Endothelial cell of umbilical vein (primary cell): ENCODE data around the gene CELSR1. TPM values are rescaled to one million over a fixed set of nuclear protein-coding genes. Genes with fewer than 3 reads are reported as not detected.

ENCODE experiments used
- BruUV-seq: library from RNA; stranded (reverse); fragments of 400-500 nt; replicated peaks from 2 replicates; lab custom pipeline; 2021; lab: Mats Ljungman, UMichigan
- CTCF ChIA-PET: fragments of 300-600, 350-600 bp; sonication (Branson Sonifier 250); formaldehyde crosslinking; loops from one replicate; lab custom pipeline; 2021; ENCODE audit warnings: antibody characterized with exemption, inconsistent platforms; lab: Charles Lee
- POLR2A ChIA-PET: fragments of 300-600, 350-600 bp; sonication (Branson Sonifier 250); formaldehyde crosslinking; loops from one replicate; lab custom pipeline; 2021; ENCODE audit warnings: antibody characterized with exemption, inconsistent platforms; lab: Charles Lee
- DNase-seq: peaks from one replicate; pipeline ENCODE4 v3.0.0-alpha.2; 2011; ENCODE audit warnings: low read depth, low spot score
- FAIRE-seq: peaks from 2 replicates; lab custom pipeline; 2011; peaks lifted over from hg19 to GRCh38; lab: Jason Lieb, UNC
- H2AFZ ChIP-seq: 2 replicates; pipeline ENCODE4 v1.6.0; 2012; ENCODE audit warnings: low read depth, low read length, control low read depth, inconsistent platforms
- H3K27ac ChIP-seq: 2 replicates; pipeline ENCODE4 v1.5.1; 2011; ENCODE audit warnings: low read depth, mild to moderate bottlenecking, control low read depth, low read length, moderate library complexity; ENCODE audit not compliant: insufficient read depth
- H3K27me3 ChIP-seq, 2 experiments: 2 replicates each; pipeline versions ENCODE4 v1.6.0 to v1.6.1; 2011; ENCODE audit warnings: low read length in 2 of 2, mixed read lengths in 1 of 2; ENCODE audit not compliant: control insufficient read depth in 2 of 2, insufficient read depth in 2 of 2
- H3K36me3 ChIP-seq, 2 experiments: 2 replicates in 1 of 2; 3 replicates in 1 of 2; pipeline ENCODE4 v1.5.1; 2011; ENCODE audit warnings: low read length in 2 of 2, mild to moderate bottlenecking in 1 of 2, moderate library complexity in 1 of 2; ENCODE audit not compliant: control insufficient read depth in 2 of 2, insufficient read depth in 2 of 2; ENCODE audit errors: extremely low read depth in 1 of 2
- H3K4me1 ChIP-seq: 3 replicates; pipeline ENCODE4 v1.5.1; 2011; ENCODE audit warnings: mild to moderate bottlenecking, low read length; ENCODE audit not compliant: control insufficient read depth, insufficient read depth; ENCODE audit errors: extremely low read depth
- H3K4me2 ChIP-seq: 2 replicates; pipeline ENCODE4 v1.6.1; 2011; ENCODE audit warnings: low read length, control low read depth, mixed read lengths; ENCODE audit not compliant: insufficient read depth
- H3K4me3 ChIP-seq, 3 experiments: fragments of 200-600 bp in 1 of 3; sonication (generic), shearing (Covaris generic) in 1 of 3; replicated peaks in 1 of 3; 2 replicates each; pipeline ENCODE4 v1.5.1; 2011 to 2016; ENCODE audit warnings: control low read depth in 3 of 3, low read length in 3 of 3, mild to moderate bottlenecking in 2 of 3, inconsistent platforms in 1 of 3, low read depth in 1 of 3, moderate library complexity in 1 of 3; ENCODE audit not compliant: insufficient read depth in 1 of 3
- H3K79me2 ChIP-seq: 2 replicates; pipeline ENCODE4 v1.6.0; 2012; ENCODE audit warnings: low read length, inconsistent platforms; ENCODE audit not compliant: control insufficient read depth, insufficient read depth
- H3K9ac ChIP-seq: replicated peaks from 2 replicates; pipeline ENCODE3; 2011; ENCODE audit warnings: low read length, control low read depth; ENCODE audit not compliant: insufficient read depth; ENCODE audit errors: extremely low read depth
- H3K9me1 ChIP-seq: replicated peaks from 3 replicates; pipeline ENCODE4 v1.6.0; 2011; ENCODE audit warnings: mild to moderate bottlenecking, low read length; ENCODE audit not compliant: control insufficient read depth, insufficient read depth; ENCODE audit errors: extremely low read depth
- H3K9me3 ChIP-seq: replicated peaks from 2 replicates; pipeline ENCODE4 v1.5.1; 2012; ENCODE audit warnings: low read length, inconsistent platforms; ENCODE audit not compliant: control insufficient read depth, insufficient read depth
- H4K20me1 ChIP-seq: replicated peaks from 2 replicates; pipeline ENCODE3; 2011; ENCODE audit warnings: mild to moderate bottlenecking, low read length; ENCODE audit not compliant: control insufficient read depth, insufficient read depth; ENCODE audit errors: extremely low read depth
- CTCF ChIP-seq, 2 donors: IDR thresholded peaks; 1 replicate in 1 of 2; 2 replicates in 1 of 2; pipeline ENCODE4 v1.5.1; 2011; ENCODE audit warnings: low read length in 2 of 2, mild to moderate bottlenecking in 2 of 2, moderate library complexity in 2 of 2, control low read depth in 1 of 2, inconsistent platforms in 1 of 2, low read depth in 1 of 2; ENCODE audit not compliant: insufficient read depth in 1 of 2; ENCODE audit errors: extremely low read depth in 1 of 2
- EZH2 ChIP-seq: IDR thresholded peaks from 2 replicates; pipeline ENCODE4 v1.6.1; 2012; ENCODE audit warnings: borderline replicate concordance, low read depth, mild to moderate bottlenecking, moderate library complexity, low read length, inconsistent platforms; ENCODE audit not compliant: severe bottlenecking
- FOS ChIP-seq: IDR thresholded peaks from 2 replicates; pipeline ENCODE4 v1.6.1; 2011; ENCODE audit warnings: mild to moderate bottlenecking, low read length, moderate library complexity, borderline replicate concordance; ENCODE audit not compliant: insufficient read depth
- GATA2 ChIP-seq: IDR thresholded peaks from 2 replicates; pipeline ENCODE4 v1.7.0; 2011; ENCODE audit warnings: low read depth, mild to moderate bottlenecking, moderate library complexity, mixed read lengths, low read length; ENCODE audit not compliant: insufficient read length, insufficient read depth
- JUN ChIP-seq: IDR thresholded peaks from 2 replicates; pipeline ENCODE4 v1.6.1; 2011; ENCODE audit warnings: borderline replicate concordance, low read depth; ENCODE audit not compliant: insufficient read length, insufficient read depth
- MAX ChIP-seq: IDR thresholded peaks from 2 replicates; pipeline ENCODE4 v1.6.1; 2011; ENCODE audit not compliant: insufficient read depth, insufficient read length
- MYC ChIP-seq: IDR thresholded peaks from one replicate; pipeline ENCODE4 v1.6.1; 2011; ENCODE audit warnings: mild to moderate bottlenecking, low read depth, low read length
- POLR2A ChIP-seq: IDR thresholded peaks from 2 replicates; pipeline ENCODE4 v1.6.1; 2012; ENCODE audit warnings: low read depth, mild to moderate bottlenecking, control low read depth, low read length
- POLR2AphosphoS5 ChIP-seq: IDR thresholded peaks from 2 replicates; pipeline ENCODE4 v1.6.1; 2012; ENCODE audit warnings: low read depth, mild to moderate bottlenecking, control low read depth, low read length, moderate library complexity; ENCODE audit not compliant: insufficient read depth
- dilution Hi-C: fragments of 300-500 bp; cut with MboI; formaldehyde crosslinking; loops from one replicate; pipeline ENCODE4 v1.15.0; 2019; ENCODE audit warnings: low sequenced_read_pairs; ENCODE audit not compliant: extremely low pct_ligation_motif_present
- intact Hi-C: fragments of 100-400 bp; cut with micrococcal nuclease; formaldehyde crosslinking; loops from one replicate; pipeline ENCODE4 v1.10.0; 2022
- polyA plus RNA-seq, 4 experiments: library from polyadenylated mRNA; depleted of rRNA in 3 of 4; stranded (reverse) in 3 of 4; unstranded in 1 of 4; fragments of >200 nt; gene quantifications; 2 replicates each; pipeline versions ENCODE4 v1.2.1 to v1.2.3, GENCODE V29; 2011 to 2012; ENCODE audit warnings: missing spikeins in 1 of 4
- total RNA-seq: library from RNA; stranded (reverse); gene quantifications from 2 replicates; pipeline ENCODE4 v1.2.3, GENCODE V29; 2021

The CELSR1 gene
- total and polyA plus RNA-seq, 2 donors (not counting 3 experiments of a cell fraction or from before 2014, with no cell fraction given) = 3.7 to 5.4 TPM

- Histone ChIP-seq H3K79me2 (no peaks in the 10 kb centered on the region), H3K9me3 (no peaks in the 10 kb centered on the region), H3K9ac (no peak overlapping the region), H4K20me1 (no peaks in the 10 kb centered on the region), H3K4me1 (peaks cover 4% of the 10 kb centered on the region), H3K27ac (no peak overlapping the region), H2AFZ (no peak overlapping the region), H3K36me3 (no peaks in the 10 kb centered on the region), H3K4me3 (no peak overlapping the region), H3K9me1 (no peaks in the 10 kb centered on the region), H3K4me2 (no peak overlapping the region), H3K27me3 (no peaks in the 10 kb centered on the region)
- FAIRE-seq = no peak
- POLR2A ChIA-PET = interaction anchor here (0.7 kb wide), 1 partner anchor 31 kb away, joined by 3 read pairs; no protein-coding TSS in a partner anchor
- no TSS peak for BruUV-seq
- dilution Hi-C loops = no loop called here
- intact Hi-C loops = no loop called here
- CTCF ChIA-PET = interaction anchor here (0.8 kb wide), 1 partner anchor 18 kb away, joined by 3 read pairs; no protein-coding TSS in a partner anchor
- TF ChIP-seq CTCF (IDR thresholded peaks at IDR 0.05; ENCODE audit: extremely low read depth in 1 of 2, insufficient read depth in 1 of 2, low read depth in 1 of 2, low read length in 2 of 2) (no peak), POLR2AphosphoS5 (no peak), POLR2A (no peak), MAX (no peak), FOS (no peak), MYC (no peak), EZH2 (no peak), JUN (no peak), GATA2 (no peak)
- no peak for DNase-seq
Observed at GRCh38 chr22:46504584-46504983, 32.8 kb downstream of the CELSR1 start.
